CD4-positive, alpha-beta T cell (primary cell): ENCODE data around the gene ORC3. TPM values are rescaled to one million over a fixed set of nuclear protein-coding genes. Genes with fewer than 3 reads are reported as not detected.

Experiments used
- ATAC-seq: fragments of 200-7000 bp; cut with Tn5 transposase; one replicate; pipeline ENCODE4 v1.10.0; 2022; ENCODE audit warnings: mild to moderate bottlenecking; ENCODE audit not compliant: poor library complexity
- CTCF ChIA-PET: fragments of 350-600 bp; sonication (Branson Sonifier 250); formaldehyde crosslinking; loops from one replicate; lab custom pipeline; 2021; ENCODE audit warnings: antibody characterized with exemption, inconsistent platforms; lab: Charles Lee
- POLR2A ChIA-PET: fragments of 350-600 bp; sonication (Branson Sonifier 250); formaldehyde crosslinking; loops from one replicate; lab custom pipeline; 2021; ENCODE audit warnings: antibody characterized with exemption, inconsistent platforms; lab: Charles Lee
- DNase-seq, 14 experiments: peaks; one replicate each; pipeline ENCODE4 v3.0.0-alpha.2; 2013 to 2020; ENCODE audit warnings: mixed read lengths in 2 of 14
- H3K27ac ChIP-seq, 2 donors: one replicate each; pipeline versions ENCODE4 v1.5.1 to v1.7.0; 2013; ENCODE audit warnings: low read length in 2 of 2, low read depth in 1 of 2, mild to moderate bottlenecking in 1 of 2
- H3K27me3 ChIP-seq, 2 experiments: 1 replicate in 1 of 2; 2 replicates in 1 of 2; pipeline versions ENCODE4 v1.6.1 to v1.7.0; 2013; ENCODE audit warnings: low read length in 2 of 2, control low read depth in 1 of 2, mild to moderate bottlenecking in 1 of 2, moderate library complexity in 1 of 2; ENCODE audit not compliant: insufficient read depth in 2 of 2, control insufficient read depth in 1 of 2
- H3K36me3 ChIP-seq: one replicate; pipeline ENCODE4 v1.6.1; 2013; ENCODE audit warnings: low read length, control low read depth; ENCODE audit not compliant: insufficient read depth
- H3K4me1 ChIP-seq: one replicate; pipeline ENCODE4 v1.6.1; 2013; ENCODE audit warnings: low read length, control low read depth; ENCODE audit not compliant: insufficient read depth
- H3K4me3 ChIP-seq: one replicate; pipeline ENCODE4 v1.5.1; 2013; ENCODE audit warnings: mild to moderate bottlenecking, low read length, moderate library complexity
- H3K9me3 ChIP-seq, 2 experiments: 1 replicate in 1 of 2; 2 replicates in 1 of 2; pipeline versions ENCODE4 v1.6.1 to v1.7.0; 2013; ENCODE audit warnings: low read length in 2 of 2, mild to moderate bottlenecking in 2 of 2, control low read depth in 1 of 2, moderate library complexity in 1 of 2; ENCODE audit not compliant: control insufficient read depth in 1 of 2, insufficient read depth in 1 of 2
- H3K27ac Mint-ChIP-seq: one replicate; pipeline ENCODE4 v1.8.0; 2020; ENCODE audit warnings: mixed read lengths
- H3K27me3 Mint-ChIP-seq: one replicate; pipeline ENCODE4 v1.8.0; 2021; ENCODE audit warnings: mixed read lengths
- H3K36me3 Mint-ChIP-seq: one replicate; pipeline ENCODE4 v1.8.0; 2021; ENCODE audit warnings: low read depth, mixed read lengths
- H3K4me1 Mint-ChIP-seq: one replicate; pipeline ENCODE4 v1.8.0; 2021; ENCODE audit warnings: low read depth, mixed read lengths
- H3K4me3 Mint-ChIP-seq: one replicate; pipeline ENCODE4 v1.8.0; 2020; ENCODE audit warnings: mild to moderate bottlenecking, mixed read lengths
- H3K9me3 Mint-ChIP-seq: one replicate; pipeline ENCODE4 v1.8.0; 2020; ENCODE audit warnings: mixed read lengths
- intact Hi-C, 2 experiments: fragments of 100-400 bp; cut with DNase I in 1 of 2; cut with micrococcal nuclease in 1 of 2; formaldehyde crosslinking; loops; one replicate each; pipeline versions ENCODE4 v1.15.1 to v1.9.0; 2023 to 2025; cut with DNase I, micrococcal nuclease
- total RNA-seq, 174 experiments: library from RNA in 2 of 174; stranded (reverse) in 2 of 174; gene quantifications; one replicate each; pipeline ENCODE4 v1.2.3 and lab custom pipeline; 2021 to 2026
- TF ChIP-seq, protein P1 (sequence below): fragments of 200-600 bp; IDR thresholded peaks from one replicate; pipeline ENCODE4 v1.8.0; 2022; ENCODE audit warnings: antibody characterized with exemption, mild to moderate bottlenecking

Gene ORC3
- total RNA-seq, 2 experiments from 2014 or later = 12.1 to 12.9 TPM

- H3K27ac ChIP-seq = no peak overlapping the region
- no peaks in the 10 kb centered on the region for H3K4me1 ChIP-seq
- intact Hi-C loops = no loop called here
- H3K27me3 ChIP-seq = no peaks in the 10 kb centered on the region
- ATAC-seq = no peak
- H3K27me3 Mint-ChIP-seq = no peaks in the 10 kb centered on the region
- H3K9me3 Mint-ChIP-seq = no peaks in the 10 kb centered on the region
- H3K4me3 ChIP-seq = no peak overlapping the region
- DNase-seq = no peak
- ChIA-PET CTCF (no interaction called here), POLR2A (no interaction called here)
- TF ChIP-seq, protein P1, sequence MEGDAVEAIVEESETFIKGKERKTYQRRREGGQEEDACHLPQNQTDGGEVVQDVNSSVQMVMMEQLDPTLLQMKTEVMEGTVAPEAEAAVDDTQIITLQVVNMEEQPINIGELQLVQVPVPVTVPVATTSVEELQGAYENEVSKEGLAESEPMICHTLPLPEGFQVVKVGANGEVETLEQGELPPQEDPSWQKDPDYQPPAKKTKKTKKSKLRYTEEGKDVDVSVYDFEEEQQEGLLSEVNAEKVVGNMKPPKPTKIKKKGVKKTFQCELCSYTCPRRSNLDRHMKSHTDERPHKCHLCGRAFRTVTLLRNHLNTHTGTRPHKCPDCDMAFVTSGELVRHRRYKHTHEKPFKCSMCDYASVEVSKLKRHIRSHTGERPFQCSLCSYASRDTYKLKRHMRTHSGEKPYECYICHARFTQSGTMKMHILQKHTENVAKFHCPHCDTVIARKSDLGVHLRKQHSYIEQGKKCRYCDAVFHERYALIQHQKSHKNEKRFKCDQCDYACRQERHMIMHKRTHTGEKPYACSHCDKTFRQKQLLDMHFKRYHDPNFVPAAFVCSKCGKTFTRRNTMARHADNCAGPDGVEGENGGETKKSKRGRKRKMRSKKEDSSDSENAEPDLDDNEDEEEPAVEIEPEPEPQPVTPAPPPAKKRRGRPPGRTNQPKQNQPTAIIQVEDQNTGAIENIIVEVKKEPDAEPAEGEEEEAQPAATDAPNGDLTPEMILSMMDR = no peak
- H3K36me3 Mint-ChIP-seq = peaks cover 71% of the 10 kb centered on the region
- H3K4me3 Mint-ChIP-seq = no peak overlapping the region
- H3K9me3 ChIP-seq = no peaks in the 10 kb centered on the region
- H3K4me1 Mint-ChIP-seq = no peaks in the 10 kb centered on the region
- H3K27ac Mint-ChIP-seq = no peak overlapping the region
- peaks cover 13% of the 10 kb centered on the region for H3K36me3 ChIP-seq
Observed at GRCh38 chr6:87633851-87634250, 43.9 kb downstream of the ORC3 start.

DNA sequence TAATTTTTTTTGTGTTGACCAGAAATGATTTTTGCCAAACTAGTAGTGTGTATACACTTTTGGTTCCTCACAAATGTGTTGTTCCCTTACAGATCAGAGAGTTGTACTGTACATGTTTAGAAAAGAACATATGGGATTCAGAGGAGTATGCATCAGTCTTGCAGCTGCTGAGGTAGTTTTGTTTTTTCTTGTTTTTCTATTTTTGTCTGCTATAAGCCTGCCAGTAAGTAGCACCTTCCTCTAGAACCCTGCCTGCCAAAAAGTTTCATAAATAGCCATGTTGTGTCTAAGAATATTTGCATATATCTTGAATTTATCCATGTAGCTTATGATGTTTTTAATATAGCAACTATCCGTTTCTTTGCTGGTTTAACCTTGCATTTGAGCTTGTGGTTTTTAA lies 46.4 kb downstream of the ORC3 start:
- Mint-ChIP-seq H3K27me3 (no peaks in the 10 kb centered on the region), H3K27ac (no peak overlapping the region), H3K36me3 (peaks cover 69% of the 10 kb centered on the region), H3K9me3 (no peaks in the 10 kb centered on the region), H3K4me1 (no peaks in the 10 kb centered on the region), H3K4me3 (no peak overlapping the region)
- TF ChIP-seq, protein P1 = no peak
- Histone ChIP-seq H3K9me3 (no peaks in the 10 kb centered on the region), H3K27ac (no peak overlapping the region), H3K27me3 (no peaks in the 10 kb centered on the region), H3K4me1 (no peaks in the 10 kb centered on the region), H3K36me3 (peaks cover 12% of the 10 kb centered on the region), H3K4me3 (no peak overlapping the region)
- CTCF ChIA-PET = no interaction called here
- ATAC-seq (no peak), DNase-seq (no peak)
- intact Hi-C loops = no loop called here
- POLR2A ChIA-PET = interaction anchor here (1.0 kb wide), 1 partner anchor 9 kb away, joined by 3 read pairs; no protein-coding TSS in a partner anchor

DNA sequence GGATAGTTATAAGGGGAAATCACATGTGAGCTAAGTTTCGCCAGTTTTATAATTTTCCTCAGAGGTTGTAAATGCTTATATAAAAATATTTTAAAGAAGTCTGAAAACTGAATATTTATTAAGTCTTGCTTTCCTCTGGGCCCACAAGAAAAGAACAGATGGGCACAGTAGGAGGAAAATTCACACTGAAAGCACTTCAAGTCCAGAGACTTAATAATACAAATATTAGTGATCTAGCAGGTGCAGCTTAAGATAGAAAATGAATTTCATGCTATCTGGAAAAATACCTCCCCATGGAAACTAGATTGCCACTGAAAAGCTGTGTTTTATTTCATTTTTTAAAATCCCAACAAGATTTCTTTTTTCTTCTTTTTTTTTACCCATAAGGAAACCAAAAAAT lies 47.2 kb downstream of the ORC3 start:
- H3K9me3 ChIP-seq = no peaks in the 10 kb centered on the region
- no peak overlapping the region for H3K27ac Mint-ChIP-seq
- intact Hi-C loops = no loop called here
- ChIA-PET CTCF (no interaction called here), POLR2A (no interaction called here)
- peaks cover 69% of the 10 kb centered on the region for H3K36me3 Mint-ChIP-seq
- H3K27me3 Mint-ChIP-seq = no peaks in the 10 kb centered on the region
- H3K4me1 Mint-ChIP-seq = no peaks in the 10 kb centered on the region
- H3K4me3 Mint-ChIP-seq = no peak overlapping the region
- DNase-seq (no peak), ATAC-seq (no peak)
- no peak overlapping the region for H3K4me3 ChIP-seq
- no peak overlapping the region for H3K27ac ChIP-seq
- no peaks in the 10 kb centered on the region for H3K9me3 Mint-ChIP-seq
- no peaks in the 10 kb centered on the region for H3K27me3 ChIP-seq
- peaks cover 12% of the 10 kb centered on the region for H3K36me3 ChIP-seq
- H3K4me1 ChIP-seq = no peaks in the 10 kb centered on the region
- TF ChIP-seq, protein P1 = no peak
